Transverse colon (tissue), 4 donors: Measurements from ENCODE around the gene NAA11.

Experiments used
- CTCF ChIP-seq, 5 experiments: fragments of 200-600 bp in 3 of 5; fragments of 450-650 bp in 2 of 5; sonication (generic) in 3 of 5; IDR thresholded peaks; 1 replicate in 2 of 5; 2 replicates in 3 of 5; pipeline ENCODE4 v1.5.1; 2016 to 2017; ENCODE audit warnings: antibody characterized with exemption in 5 of 5, inconsistent platforms in 3 of 5, mild to moderate bottlenecking in 2 of 5, moderate library complexity in 1 of 5
- POLR2A ChIP-seq: fragments of 450-650 bp; IDR thresholded peaks from one replicate; pipeline ENCODE4 v1.6.1; 2016; ENCODE audit warnings: antibody characterized with exemption, mild to moderate bottlenecking, moderate library complexity
- POLR2AphosphoS5 ChIP-seq, 3 donors: sonication (generic); formaldehyde crosslinking; IDR thresholded peaks; one replicate each; pipeline ENCODE4 v1.6.1; 2016; ENCODE audit warnings: antibody characterized with exemption in 3 of 3

GRCh38 chr4:79370026-79370425 lies 44.2 kb upstream of the NAA11 start:
- TF ChIP-seq POLR2A: no peak
- TF ChIP-seq POLR2AphosphoS5 (IDR thresholded peaks at IDR 0.05): no peak
- no peak for TF ChIP-seq CTCF (IDR thresholded peaks at IDR 0.05)
